Left cardiac atrium (tissue), 4 donors: Measurements from ENCODE around the gene PHF20. TPM values are rescaled to one million over a fixed set of nuclear protein-coding genes. Genes with fewer than 3 reads are reported as not detected.
"Not testable (repeated sequence)": the region's sequence is repeated elsewhere in the genome, so short reads cannot be mapped to it uniquely, and the experiment has no call there.

Experiments
- ATAC-seq, 2 donors: fragments of 200-7000 bp; cut with Tn5 transposase; one replicate each; pipeline ENCODE4 v1.9.1; 2020; ENCODE audit warnings: mild to moderate bottlenecking in 2 of 2, moderate library complexity in 2 of 2
- DNase-seq: peaks from one replicate; pipeline ENCODE4 v3.0.0-alpha.2; 2020
- intact Hi-C, 2 donors: fragments of 100-400 bp; cut with DNase I; formaldehyde crosslinking; loops; one replicate each; pipeline versions ENCODE4 v1.14.1 to v1.15.1; 2022 to 2023
- long read RNA-seq: library from polyadenylated mRNA; unstranded; transcript quantifications from one replicate; pipeline ENCODE4 v2.0.0, GENCODE V29; 2021
- total RNA-seq, 2 donors: library from RNA; stranded (reverse); fragmentation: NEBNext Ultra II Directional; extraction: Animal tissue kit (Norgen Biotek cat#: 25700); gene quantifications; one replicate each; pipeline ENCODE4 v1.2.1, GENCODE V29; 2021
- donor health status: DM: no; HTN: yes; CAD: no.
- donor health status: DM: no; HTN: yes; CAD: no; lungs with severe emphysema.
- donor health status: DM: yes; HTN: yes; CAD: no.
- donor health status: Dilated cardiomyopathy.

Gene PHF20
- total RNA-seq, result 10 to 100 TPM; 45.5 to 50.5 TPM
- long read RNA-seq, partial matches to known transcripts, result 30 of 36 reads
- long read RNA-seq, other reads (novel, unspliced or antisense), result 4 of 36 reads

- peak; percentile 89 to 90 for ATAC-seq
- DNase-seq, result peak; percentile 100
- intact Hi-C loops, result loop anchor here in 1 of 2 donors (2.0 kb wide), 1 partner anchor 29 kb away; the partner anchor contains the start of gene RBM39
These were observed at the start of gene PHF20 for GRCh38 chr20:35771689-35772562. PHF20 (plus strand) TSS chr20:35772015; CDS start chr20:35801523, 29,508 bp downstream.

GRCh38 chr20:35723275-35723639 lies 48.6 kb upstream of the PHF20 start:
- ATAC-seq, intact Hi-C loops, DNase-seq: not testable (repeated sequence)

GRCh38 chr20:35723652-35724320 lies 48.0 kb upstream of the PHF20 start:
- DNase-seq, ATAC-seq, intact Hi-C loops: not testable (repeated sequence)

GRCh38 chr20:35724321-35725230 lies 47.2 kb upstream of the PHF20 start:
- ATAC-seq, result no peak
- intact Hi-C loops, result no loop called here
- DNase-seq, result no peak

GRCh38 chr20:35726842-35727711 lies 44.7 kb upstream of the PHF20 start:
- ATAC-seq, result no peak
- DNase-seq, result no peak
- intact Hi-C loops, result no loop called here

- no peak for DNase-seq
- intact Hi-C loops, result no loop called here
- ATAC-seq, result no peak
These were observed 42.5 kb upstream of the PHF20 start for GRCh38 chr20:35729283-35729807.

- no peak for ATAC-seq
- intact Hi-C loops, result no loop called here
- no peak for DNase-seq
These were observed 41.8 kb upstream of the PHF20 start for GRCh38 chr20:35729836-35730582.

- intact Hi-C loops, result no loop called here
- DNase-seq, result no peak
- ATAC-seq, result no peak
These were observed 41.0 kb upstream of the PHF20 start for GRCh38 chr20:35730583-35731468.

- no peak for ATAC-seq
- intact Hi-C loops, result no loop called here
- no peak for DNase-seq
These were observed 40.4 kb upstream of the PHF20 start for GRCh38 chr20:35731469-35731788.

GRCh38 chr20:35731862-35732643 lies 39.8 kb upstream of the PHF20 start:
- ATAC-seq, result no peak
- intact Hi-C loops, result no loop called here

GRCh38 chr20:35732644-35732982 lies 39.2 kb upstream of the PHF20 start:
- ATAC-seq (no peak), DNase-seq (no peak)
- intact Hi-C loops, result no loop called here

More at GRCh38 chr20:35731862-35732643, 39.8 kb upstream of the PHF20 start:
- DNase-seq, result no peak

GRCh38 chr20:35734374-35734773 lies 37.4 kb upstream of the PHF20 start:
- no peak for DNase-seq
- intact Hi-C loops, result no loop called here
- ATAC-seq, result no peak

- intact Hi-C loops, result loop anchor here in 1 of 2 donors (5.0 kb wide), 1 partner anchor 33 kb away; no protein-coding TSS in a partner anchor
- ATAC-seq (no peak), DNase-seq (no peak)
These were observed 36.8 kb upstream of the PHF20 start for GRCh38 chr20:35734777-35735649.

GRCh38 chr20:35735826-35736470 lies 35.9 kb upstream of the PHF20 start:
- no peak for ATAC-seq
- intact Hi-C loops, result loop anchor here in 1 of 2 donors (2.0 to 5.0 kb wide), 2 partner anchors 15 to 34 kb away; no protein-coding TSS in a partner anchor
- no peak for DNase-seq
